DND-41 (cell line): Measurements from ENCODE around the gene NOX5.

Experiments used
- CTCF ChIP-seq: IDR thresholded peaks from 2 replicates; pipeline ENCODE4 v1.5.1; 2012; ENCODE audit warnings: borderline replicate concordance, low read length, moderate library complexity, mild to moderate bottlenecking; ENCODE audit not compliant: poor library complexity, severe bottlenecking; ENCODE audit errors: extremely low read depth
- EZH2 ChIP-seq: IDR thresholded peaks from 3 replicates; pipeline ENCODE4 v1.6.1; 2012; ENCODE audit warnings: borderline replicate concordance, low read depth, mild to moderate bottlenecking, moderate library complexity, low read length, inconsistent platforms; ENCODE audit not compliant: severe bottlenecking

GRCh38 chr15:69075440-69075839 is 60.9 kb downstream of the NOX5 start:
- TF ChIP-seq CTCF (no peak), EZH2 (no peak)
